GM19043 (cell line): ENCODE results near the gene LDLRAD4.
A peak's percentile ranks its signal among the peaks of the same experiment; 100 is the strongest.

Experiments
- ATAC-seq: cut with Tn5 transposase; IDR thresholded peaks from one replicate; pipeline ENCODE4 v1.9.1; 2021; ENCODE audit warnings: low read depth; ENCODE audit not compliant: unreplicated experiment

Gene LDLRAD4

DNA sequence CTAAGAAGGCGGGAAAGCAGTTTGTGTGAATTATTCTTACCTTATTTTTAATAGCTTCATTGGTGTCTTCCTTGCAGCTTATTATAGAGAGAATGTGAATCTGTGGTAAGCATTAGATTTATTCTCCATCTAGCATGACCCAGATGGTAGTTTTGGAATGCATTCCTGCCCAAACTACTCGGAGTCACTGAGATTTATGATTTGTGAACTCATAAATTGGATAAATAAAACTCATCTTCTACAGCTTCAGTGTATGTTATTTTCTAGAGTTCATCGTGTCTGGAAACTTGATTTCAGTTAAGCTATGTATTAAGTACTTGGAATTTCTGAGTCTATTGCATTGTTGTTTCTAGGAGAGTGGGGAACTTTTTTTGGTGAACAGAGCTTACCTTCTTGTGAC is 337.3 kb downstream of the LDLRAD4 start:
- ATAC-seq: no peak

GRCh38 chr18:13556502-13556901 is 337.9 kb downstream of the LDLRAD4 start:
- no peak for ATAC-seq

- peak; percentile 43 for ATAC-seq
Observed at GRCh38 chr18:13558124-13558523, 339.6 kb downstream of the LDLRAD4 start.

GRCh38 chr18:13558790-13559189 is 340.2 kb downstream of the LDLRAD4 start:
- no peak for ATAC-seq

GRCh38 chr18:13559754-13560153 is 341.2 kb downstream of the LDLRAD4 start:
- ATAC-seq: no peak

- ATAC-seq: no peak
Observed at GRCh38 chr18:13560306-13560705, 341.7 kb downstream of the LDLRAD4 start.

DNA sequence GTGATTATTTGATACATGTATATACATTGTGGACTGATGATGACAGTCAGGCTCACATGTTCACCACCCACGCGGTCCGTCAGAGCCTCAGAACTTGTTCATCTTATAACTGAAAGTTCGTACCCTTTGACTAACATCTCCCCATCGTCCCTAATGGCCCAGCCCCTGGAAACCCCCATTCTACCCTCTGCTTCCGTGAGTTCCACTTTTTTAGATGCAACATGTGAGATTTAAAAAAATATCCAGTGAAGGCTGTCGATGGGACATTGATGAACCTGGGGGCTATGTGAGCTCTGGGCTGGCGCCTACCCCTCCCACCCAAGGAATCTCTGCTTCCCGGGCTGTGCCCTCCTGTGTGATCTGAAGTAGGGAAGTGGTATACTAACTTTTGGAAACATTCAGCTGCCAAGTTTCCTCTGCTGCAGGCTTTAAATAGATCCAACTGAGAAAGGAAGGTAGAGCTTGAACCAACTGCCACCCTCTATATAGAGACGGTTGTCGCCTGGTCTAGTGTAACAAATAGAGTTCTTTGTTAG is 344.0 kb downstream of the LDLRAD4 start:
- ATAC-seq: peak; percentile 40

GRCh38 chr18:13563390-13563805 is 344.8 kb downstream of the LDLRAD4 start:
- no peak for ATAC-seq

GRCh38 chr18:13564579-13564978 is 346.0 kb downstream of the LDLRAD4 start:
- ATAC-seq: no peak

DNA sequence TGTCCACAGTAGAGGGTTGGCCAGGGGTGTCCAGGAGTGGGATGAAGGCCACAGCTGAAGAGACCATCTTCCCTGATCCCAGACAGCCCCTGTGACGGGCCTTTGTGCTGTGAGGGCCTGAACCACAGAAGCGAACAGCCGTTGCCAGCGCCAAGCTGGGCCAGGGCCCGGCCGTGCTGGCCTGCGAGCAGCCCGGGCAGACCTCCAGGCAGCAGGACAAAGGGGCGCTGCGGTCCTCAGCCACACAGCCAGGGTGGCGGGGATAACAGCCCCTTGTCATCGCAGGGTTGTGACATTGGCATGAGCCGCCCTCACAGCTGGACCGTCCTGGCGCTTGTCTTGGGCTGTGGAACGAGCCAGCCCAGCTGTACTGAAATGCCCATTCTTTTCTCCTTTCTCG is 346.7 kb downstream of the LDLRAD4 start:
- ATAC-seq: no peak

GRCh38 chr18:13566941-13567746 is 348.6 kb downstream of the LDLRAD4 start:
- ATAC-seq: peak; percentile 50

DNA sequence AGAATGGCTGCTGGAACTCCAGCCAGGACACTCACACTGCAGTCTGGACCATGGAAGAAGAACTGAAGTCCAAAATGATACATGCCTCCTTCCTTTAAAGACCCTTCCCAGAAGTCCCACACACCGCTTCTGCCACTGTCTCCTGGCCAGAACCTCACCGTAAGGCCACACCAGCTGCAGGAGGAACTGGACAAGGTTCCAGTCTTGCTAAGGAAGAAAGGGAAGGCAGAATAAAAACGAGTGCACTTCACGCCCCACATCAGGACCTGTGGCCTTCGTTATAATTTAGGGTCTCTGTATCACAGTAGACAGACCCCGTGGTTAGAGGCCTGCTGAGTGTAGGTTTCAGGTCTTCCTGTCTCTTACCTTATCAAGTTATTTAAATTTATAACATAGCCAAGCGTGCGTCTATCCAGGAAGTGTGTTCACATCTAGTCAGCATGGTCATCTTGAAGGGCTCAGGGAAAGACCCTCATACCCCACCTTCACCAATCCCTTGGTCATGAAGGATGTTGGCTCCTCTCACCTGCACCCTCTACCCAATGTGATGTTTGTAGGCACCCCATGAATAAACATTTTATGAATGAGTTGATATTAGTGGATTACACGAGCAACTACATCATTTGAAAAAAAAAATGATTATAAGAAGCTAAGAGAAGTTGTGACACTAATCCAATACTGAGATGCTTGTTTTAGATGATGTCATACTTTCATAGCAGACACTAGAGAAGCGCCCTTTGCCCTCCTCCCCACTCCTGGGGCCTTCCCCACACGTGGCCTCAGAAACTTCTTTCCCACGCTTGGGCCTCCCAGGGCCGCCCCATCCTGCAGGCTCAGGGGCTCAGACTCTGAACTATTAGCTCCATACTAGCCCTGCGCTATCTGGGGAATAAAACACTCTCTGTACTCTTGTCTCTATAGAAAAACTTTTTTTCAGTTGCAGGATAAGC is 350.2 kb downstream of the LDLRAD4 start:
- peak; percentile 42 for ATAC-seq

DNA sequence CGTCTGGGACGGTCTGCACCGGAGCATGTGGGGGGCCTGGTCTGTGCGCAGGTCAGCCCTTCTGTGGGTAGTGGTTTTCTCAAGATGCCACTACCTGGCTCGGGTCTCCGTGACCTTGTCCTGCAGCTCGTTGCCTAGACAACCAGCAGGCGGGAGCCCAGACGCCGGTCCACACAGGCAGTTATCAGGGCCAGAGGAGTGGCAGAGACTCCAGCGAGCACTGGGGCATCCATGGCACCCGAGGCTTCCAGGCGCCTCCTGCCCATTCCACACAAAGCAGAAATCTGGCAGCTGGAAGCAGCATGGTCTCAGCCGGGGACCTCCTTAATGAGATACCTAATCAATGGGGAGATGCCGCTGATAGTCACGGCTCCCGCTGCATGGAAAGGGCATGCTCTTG is 351.7 kb downstream of the LDLRAD4 start:
- no peak for ATAC-seq

DNA sequence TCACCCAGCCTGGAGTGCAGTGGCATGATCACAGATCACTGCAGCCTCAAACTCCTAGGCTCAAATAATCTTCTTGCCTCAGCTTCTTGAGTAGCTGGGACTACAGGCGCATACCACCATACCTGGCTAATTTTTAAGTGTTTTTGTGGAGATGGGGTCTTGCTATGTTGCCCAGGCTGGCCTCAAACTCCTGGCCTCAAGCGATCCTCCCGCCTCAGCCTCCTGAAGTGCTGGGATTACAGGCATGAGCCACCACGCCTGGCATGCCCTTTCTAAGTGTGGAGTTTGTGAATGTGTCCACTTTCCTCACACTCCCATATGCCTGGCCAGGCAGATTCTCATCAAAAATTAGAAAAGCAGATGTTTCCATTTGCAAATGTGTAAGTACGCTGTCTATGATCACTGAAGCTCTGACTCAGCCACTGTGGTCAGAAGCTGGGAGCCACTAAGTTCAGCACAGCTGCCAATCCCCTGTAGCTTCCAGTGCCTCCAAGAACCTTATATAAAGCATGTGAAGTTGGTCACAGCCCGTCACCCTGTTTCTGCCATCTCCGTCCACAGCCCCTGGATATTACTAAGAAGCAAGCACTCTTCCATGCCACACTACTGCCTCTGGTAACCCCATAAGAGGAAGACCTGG is 352.4 kb downstream of the LDLRAD4 start:
- no peak for ATAC-seq

DNA sequence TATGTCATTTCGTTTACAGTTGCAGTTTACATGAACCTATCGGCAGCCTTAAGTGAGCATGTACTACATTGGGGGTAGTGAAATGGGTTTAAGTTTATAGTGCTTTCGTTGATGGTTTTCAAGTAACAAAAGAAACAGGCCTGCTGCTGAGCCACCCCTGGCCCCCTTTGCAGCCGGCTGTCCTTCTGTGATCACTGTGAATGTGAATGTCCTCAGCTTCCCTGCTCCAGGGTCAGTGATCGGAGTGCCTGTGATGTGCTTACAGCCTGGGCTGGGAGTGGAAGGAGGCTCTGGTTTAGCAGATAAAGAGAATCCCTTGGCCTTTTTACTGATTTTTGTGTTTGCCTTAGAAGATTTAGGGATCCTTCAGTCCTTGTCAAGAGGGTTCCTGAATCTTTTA is 353.6 kb downstream of the LDLRAD4 start:
- no peak for ATAC-seq

- ATAC-seq: no peak
Observed at GRCh38 chr18:13572721-13573120, 354.2 kb downstream of the LDLRAD4 start.

GRCh38 chr18:13573750-13574149 is 355.2 kb downstream of the LDLRAD4 start:
- no peak for ATAC-seq

GRCh38 chr18:13574355-13574754 is 355.8 kb downstream of the LDLRAD4 start:
- no peak for ATAC-seq

GRCh38 chr18:13574761-13575160 is 356.2 kb downstream of the LDLRAD4 start:
- no peak for ATAC-seq

DNA sequence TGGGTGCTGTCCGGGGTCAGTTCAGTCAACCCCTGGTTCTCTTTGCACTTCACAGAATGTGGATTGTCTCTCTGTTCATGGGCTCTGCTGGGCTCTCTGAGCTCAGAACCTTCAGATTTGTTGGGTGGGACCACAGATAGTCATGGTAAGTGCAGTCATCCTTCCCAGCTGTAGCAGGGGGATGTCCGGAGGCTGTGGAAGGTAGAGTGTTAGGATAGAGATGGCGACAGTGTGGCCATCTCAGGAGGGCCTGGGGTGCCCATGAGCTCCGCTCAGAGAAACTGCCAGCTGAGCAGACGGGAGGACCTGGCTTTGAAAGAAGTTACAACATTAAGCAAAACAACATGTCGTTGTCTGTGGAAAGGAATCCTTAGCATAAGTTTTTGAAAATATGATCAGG is 358.0 kb downstream of the LDLRAD4 start:
- ATAC-seq: peak; percentile 25
